Naive thymus-derived CD8-positive, alpha-beta T cell (primary cell): Measurements from ENCODE around the gene NCOR2. TPM values are rescaled to one million over a fixed set of nuclear protein-coding genes. Genes with fewer than 3 reads are reported as not detected.

Experiments used
- ATAC-seq, 2 donors: fragments of 150-1000 bp; cut with Tn5 transposase in 1 of 2; sonication (Bioruptor Pico), chemical (Tn5 transposase) in 1 of 2; 1 replicate in 1 of 2; 2 replicates in 1 of 2; pipeline ENCODE4 v1.10.0; 2021; ENCODE audit warnings: mild to moderate bottlenecking in 2 of 2, moderate library complexity in 2 of 2
- POLR2A ChIA-PET: fragments of 350-600 bp; sonication (Branson Sonifier 250); formaldehyde crosslinking; loops from one replicate; lab custom pipeline; 2021; ENCODE audit warnings: antibody characterized with exemption; lab: Charles Lee
- DNase-seq, 10 donors: peaks; one replicate each; pipeline versions ENCODE4 v3.0.0 to v3.0.0-alpha.2; 2020 to 2022
- H3K27ac Mint-ChIP-seq, 10 donors: one replicate each; pipeline ENCODE4 v1.8.0; 2020 to 2022; ENCODE audit warnings: mild to moderate bottlenecking in 10 of 10, mixed read lengths in 10 of 10, moderate library complexity in 4 of 10, inconsistent platforms in 1 of 10
- H3K27me3 Mint-ChIP-seq, 5 donors: one replicate each; pipeline ENCODE4 v1.8.0; 2021 to 2022; ENCODE audit warnings: mixed read lengths in 5 of 5
- H3K36me3 Mint-ChIP-seq, 3 donors: one replicate each; pipeline ENCODE4 v1.8.0; 2020 to 2022; ENCODE audit warnings: mixed read lengths in 3 of 3, mild to moderate bottlenecking in 2 of 3, inconsistent platforms in 1 of 3
- H3K4me1 Mint-ChIP-seq, 4 donors: one replicate each; pipeline ENCODE4 v1.8.0; 2021 to 2022; ENCODE audit warnings: mixed read lengths in 4 of 4
- H3K4me3 Mint-ChIP-seq, 10 donors: one replicate each; pipeline ENCODE4 v1.8.0; 2020 to 2022; ENCODE audit warnings: mild to moderate bottlenecking in 10 of 10, mixed read lengths in 10 of 10, moderate library complexity in 6 of 10, inconsistent platforms in 1 of 10
- H3K9me3 Mint-ChIP-seq, 9 donors: one replicate each; pipeline ENCODE4 v1.8.0; 2020 to 2022; ENCODE audit warnings: mixed read lengths in 9 of 9, mild to moderate bottlenecking in 3 of 9, inconsistent platforms in 1 of 9, moderate library complexity in 1 of 9
- polyA plus RNA-seq, 3 donors: library from polyadenylated mRNA; unstranded; fragments of 300-500 nt; fragmentation: Illumina TruSeq; gene quantifications; one replicate each; pipeline ENCODE4 v1.2.3, GENCODE V29; 2021
- total RNA-seq, 8 experiments: library from RNA in 2 of 8; stranded (reverse) in 2 of 8; gene quantifications; one replicate each; pipeline ENCODE4 v1.2.3 and lab custom pipeline; 2021 to 2026

NCOR2 gene
- total RNA-seq: 10 to 100 TPM; 86.3 to 86.7 TPM
- 10 to 100 TPM in 1 of 3 donors, 1 to 10 TPM in 2; 2.3 to 18.7 (median 3.5) TPM for polyA plus RNA-seq
- total RNA-seq (lab: John Stamatoyannopoulos, UW): 45.1 to 76.3 (median 69.0) reads per million in 6 experiments

DNA sequence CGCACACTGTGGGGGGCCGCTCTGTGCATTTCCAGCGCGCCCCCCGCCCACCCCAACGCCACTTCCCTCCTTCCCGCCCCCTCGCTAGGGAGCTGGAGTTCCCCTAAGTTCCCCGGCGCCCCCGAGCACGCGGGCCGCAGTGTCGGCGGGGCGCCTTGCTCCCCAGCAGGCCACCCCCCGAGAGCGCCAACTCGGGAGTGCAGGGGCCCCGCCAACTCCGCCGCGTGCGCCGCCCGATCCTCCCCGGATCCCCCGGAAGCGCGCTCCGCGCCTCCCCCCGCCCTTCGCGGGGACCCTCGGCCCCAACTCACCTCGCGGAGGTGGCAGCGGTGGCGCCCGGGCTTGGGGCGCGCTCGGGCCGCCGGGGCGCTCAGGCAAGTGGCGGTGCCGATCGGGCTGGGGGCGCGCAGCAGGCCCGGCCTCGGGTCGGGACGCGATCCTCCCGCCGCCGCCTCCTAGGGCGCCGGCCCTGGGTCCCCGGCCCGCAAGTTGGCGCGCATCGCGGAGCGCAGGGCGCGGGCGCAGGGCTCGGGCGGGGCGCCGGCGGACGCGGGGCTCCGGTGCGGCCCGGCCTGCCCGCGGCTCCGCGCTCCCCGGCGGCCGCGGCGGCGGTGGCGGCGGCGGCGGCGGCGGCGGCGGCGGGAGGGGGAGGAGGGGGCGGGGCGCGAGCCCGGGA, at the start of gene NCOR2:
NCOR2 (minus strand) TSS at position 616 of the 676 bp plus-strand sequence. CDS start 72,361 bp downstream, outside the sequence.
- Mint-ChIP-seq H3K27me3 (no peaks in the 10 kb centered on the region), H3K4me3 (peak within 1 kb of the TSS; percentile 86 to 97 (median 92)), H3K9me3 (no peaks in the 10 kb centered on the region), H3K4me1 (peaks cover 7 to 49% (median 37%) of the 10 kb centered on the region in 4 donors), H3K36me3 (no peaks in the 10 kb centered on the region), H3K27ac (peak within 1 kb of the TSS; percentile 72 to 95 (median 92))
- POLR2A ChIA-PET: interaction anchor here (0.8 to 1.7 kb wide), 5 partner anchors 12 to 111 kb away, joined by 3 to 9 read pairs (median 4); no protein-coding TSS in a partner anchor
- ATAC-seq: peak; percentile 46 to 54
- peak in 9 of 10 donors; percentile 36 to 73 (median 61) for DNase-seq

DNA sequence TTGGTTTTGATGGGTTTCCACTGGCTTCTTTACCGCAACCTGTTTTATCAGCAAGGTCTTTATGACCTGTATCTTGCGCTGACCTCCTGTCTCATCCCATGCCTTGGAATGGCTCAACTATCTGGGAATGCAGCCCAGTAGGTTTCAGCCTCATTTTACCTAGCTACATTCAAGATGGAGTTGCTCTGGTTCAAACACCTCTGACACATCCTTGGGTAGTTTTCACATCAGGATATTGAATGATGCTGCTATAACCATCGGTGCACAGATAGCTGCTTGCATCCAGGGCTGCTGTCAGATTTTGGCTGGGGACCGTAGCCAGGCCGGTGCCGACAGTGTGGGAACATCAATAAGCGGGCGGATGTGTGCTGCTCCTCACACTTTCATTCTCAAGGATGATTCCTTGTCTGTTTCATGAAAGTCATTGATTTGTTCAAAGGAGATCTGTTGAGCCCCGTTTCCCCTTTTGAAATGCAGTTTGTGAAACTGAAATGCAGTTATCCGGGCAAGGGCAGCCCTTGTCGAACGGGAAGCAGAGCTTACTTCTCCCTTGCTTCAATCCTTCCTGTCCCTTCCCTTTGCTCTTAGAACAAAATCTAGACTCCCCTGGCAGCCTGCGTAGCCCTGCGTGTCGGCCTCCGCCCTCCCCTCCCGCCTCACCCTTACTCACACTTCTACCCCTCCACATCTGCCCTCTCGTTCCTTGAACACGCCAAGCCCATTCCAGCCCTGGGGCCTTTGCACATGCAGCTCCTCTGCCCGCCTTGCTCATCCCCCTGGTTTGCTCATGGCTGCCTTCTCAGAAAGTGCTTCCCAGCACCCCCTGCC, 49.2 kb upstream of the NCOR2 start:
- Mint-ChIP-seq H3K27ac (peak overlapping the region in 2 of 10 donors; percentile 38 to 52), H3K4me3 (no peak overlapping the region), H3K9me3 (peaks cover 0 to 5% (median 0%) of the 10 kb centered on the region in 9 donors), H3K4me1 (peaks cover 5 to 12% (median 6%) of the 10 kb centered on the region in 4 donors), H3K27me3 (no peaks in the 10 kb centered on the region), H3K36me3 (peaks cover 0 to 2% (median 0%) of the 10 kb centered on the region in 3 donors)
- DNase-seq (no peak), ATAC-seq (no peak)
- POLR2A ChIA-PET: no interaction called here

DNA sequence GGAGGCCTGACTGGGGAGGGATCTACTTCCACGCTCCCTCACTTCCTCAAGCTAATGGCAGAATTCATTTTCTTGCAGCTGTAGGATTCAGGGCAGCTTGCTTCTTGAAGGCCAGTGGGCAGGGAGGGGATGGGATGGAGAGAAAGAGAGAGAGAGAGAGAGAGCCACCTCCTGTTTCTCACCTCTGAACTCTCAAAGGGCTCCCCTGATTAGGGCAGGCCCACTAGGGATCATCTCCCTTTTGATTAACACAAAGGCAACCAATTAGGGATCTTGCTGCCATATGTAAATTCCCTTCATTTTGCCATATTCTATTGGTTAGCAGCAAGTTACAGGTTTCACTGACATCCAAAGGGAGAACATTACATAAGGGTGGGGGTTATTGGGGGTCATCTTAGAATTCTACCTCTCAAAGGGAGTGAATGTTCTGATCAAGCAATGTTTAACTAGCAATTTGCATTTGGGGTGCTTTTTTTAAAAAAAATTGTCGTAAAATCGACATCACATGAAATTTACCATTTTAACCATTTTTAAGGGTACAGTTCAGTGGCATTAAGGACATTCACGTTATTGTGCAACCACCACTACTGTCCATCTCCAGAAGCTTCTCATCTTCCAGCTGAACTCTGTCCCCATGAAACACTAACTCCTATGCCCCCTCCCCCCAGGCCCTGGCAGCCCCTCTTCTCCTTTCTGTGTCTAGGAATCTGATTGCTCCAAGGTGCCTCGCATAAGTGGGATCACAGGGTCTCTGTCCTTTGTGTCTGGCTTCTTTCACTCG, 47.3 kb upstream of the NCOR2 start:
- ATAC-seq (no peak), DNase-seq (no peak)
- Mint-ChIP-seq H3K9me3 (peaks cover 0 to 5% (median 0%) of the 10 kb centered on the region in 9 donors), H3K4me1 (peaks cover 8 to 21% (median 15%) of the 10 kb centered on the region in 4 donors), H3K4me3 (no peak overlapping the region), H3K36me3 (peaks cover 0 to 2% (median 0%) of the 10 kb centered on the region in 3 donors), H3K27ac (peak overlapping the region in 1 of 10 donors; percentile 78), H3K27me3 (no peaks in the 10 kb centered on the region)
- POLR2A ChIA-PET: interaction anchor here (0.7 kb wide), 1 partner anchor 305 kb away, joined by 6 read pairs; no protein-coding TSS in a partner anchor

DNA sequence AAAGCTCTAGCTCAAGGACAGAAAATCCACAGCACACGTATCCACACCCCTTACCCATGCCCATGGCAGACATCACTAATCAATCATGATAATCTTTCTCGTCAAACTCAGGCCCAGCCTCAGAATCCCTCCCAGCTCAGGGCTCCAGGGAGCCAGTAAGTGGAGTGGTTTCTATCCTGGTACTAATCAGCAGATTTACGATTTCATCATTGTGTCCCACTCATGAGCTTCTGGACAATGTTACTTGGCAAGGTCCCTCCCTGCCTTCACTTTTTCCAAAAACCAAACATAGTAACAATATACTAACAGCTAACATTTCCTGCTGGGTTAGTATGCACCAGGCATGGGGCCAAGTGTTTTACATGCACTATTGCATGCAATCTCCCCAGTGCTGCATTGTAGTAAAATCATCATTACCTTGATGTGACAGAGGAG, 45.8 kb upstream of the NCOR2 start:
- Mint-ChIP-seq H3K4me3 (no peak overlapping the region), H3K9me3 (peaks cover 0 to 5% (median 0%) of the 10 kb centered on the region in 9 donors), H3K27me3 (no peaks in the 10 kb centered on the region), H3K4me1 (peaks cover 18 to 36% (median 30%) of the 10 kb centered on the region in 4 donors), H3K36me3 (peaks cover 0 to 2% (median 0%) of the 10 kb centered on the region in 3 donors), H3K27ac (peak overlapping the region in 1 of 10 donors; percentile 79)
- DNase-seq (no peak), ATAC-seq (no peak)
- POLR2A ChIA-PET: interaction anchor here (0.8 kb wide), 1 partner anchor 8 kb away, joined by 3 read pairs; no protein-coding TSS in a partner anchor

DNA sequence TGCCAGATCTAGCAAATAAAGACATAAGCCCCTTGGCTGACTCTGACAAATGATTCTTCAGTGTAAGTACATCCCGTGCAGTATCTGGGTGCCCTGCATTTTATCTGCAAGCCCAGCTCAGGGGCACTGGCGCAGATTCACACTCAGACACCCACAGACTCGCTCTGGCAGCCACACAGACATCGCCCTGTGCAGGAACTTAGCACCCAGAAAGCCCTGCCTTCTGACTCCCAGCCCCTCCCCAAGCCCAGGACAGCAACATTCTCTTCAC, 44.9 kb upstream of the NCOR2 start:
- ATAC-seq: no peak
- peak overlapping the region in 1 of 10 donors; percentile 2 for H3K27ac Mint-ChIP-seq
- peaks cover 20 to 45% (median 38%) of the 10 kb centered on the region in 4 donors for H3K4me1 Mint-ChIP-seq

DNA sequence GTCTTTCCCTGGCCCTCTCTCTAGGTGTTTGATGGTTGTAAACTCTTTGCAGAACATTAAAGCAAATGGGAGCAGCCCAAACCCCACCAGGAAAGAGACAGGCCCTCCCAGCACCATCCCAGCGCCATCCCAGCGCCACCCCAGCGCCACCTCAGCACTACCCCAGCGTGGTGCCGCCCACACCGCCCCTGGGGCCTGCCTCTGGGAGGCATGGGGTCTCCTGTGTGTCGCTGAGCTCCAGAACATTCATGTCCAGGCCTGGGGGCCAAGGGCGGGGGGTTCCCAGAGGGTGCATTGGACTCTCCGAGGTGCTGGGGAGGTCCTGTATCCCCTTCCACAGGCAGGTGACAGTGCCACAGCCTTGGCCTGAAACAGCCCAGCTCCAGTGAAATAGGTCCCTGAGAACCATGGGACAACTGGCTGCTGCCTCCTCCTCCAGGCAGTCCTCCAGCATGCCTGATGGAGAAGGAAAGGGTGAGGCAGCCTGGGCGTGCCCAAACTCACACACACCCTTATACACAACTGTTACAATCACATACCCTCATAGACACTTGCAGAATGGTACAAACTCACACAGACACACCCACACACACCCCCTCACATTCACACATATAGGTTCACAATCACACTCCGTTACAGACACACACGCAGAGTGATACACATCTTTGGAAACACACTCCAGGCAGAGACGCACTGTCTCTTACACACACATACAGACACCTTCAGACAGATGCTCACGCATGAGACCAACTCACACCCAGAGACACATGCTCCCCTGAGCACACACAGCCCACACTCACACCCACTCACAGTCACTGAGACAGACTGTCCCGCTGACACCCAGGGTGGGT, 44.4 kb upstream of the NCOR2 start:
- peak overlapping the region in 1 of 10 donors; percentile 2 for H3K27ac Mint-ChIP-seq
- H3K4me1 Mint-ChIP-seq: peaks cover 20 to 46% (median 36%) of the 10 kb centered on the region in 4 donors
- ATAC-seq (no peak), DNase-seq (no peak)
- peaks cover 0 to 3% (median 0%) of the 10 kb centered on the region in 5 donors for H3K27me3 Mint-ChIP-seq
- peaks cover 0 to 2% (median 0%) of the 10 kb centered on the region in 3 donors for H3K36me3 Mint-ChIP-seq
- POLR2A ChIA-PET: interaction anchor here (0.8 kb wide), 1 partner anchor 10 kb away, joined by 3 read pairs; no protein-coding TSS in a partner anchor
- H3K9me3 Mint-ChIP-seq: peaks cover 0 to 5% (median 0%) of the 10 kb centered on the region in 9 donors
- peak overlapping the region in 1 of 10 donors; percentile 46 for H3K4me3 Mint-ChIP-seq

More for the DNA sequence above, 44.9 kb upstream of the NCOR2 start:
- H3K4me3 Mint-ChIP-seq: no peak overlapping the region
- H3K36me3 Mint-ChIP-seq: peaks cover 0 to 2% (median 0%) of the 10 kb centered on the region in 3 donors
- peaks cover 0 to 5% (median 0%) of the 10 kb centered on the region in 9 donors for H3K9me3 Mint-ChIP-seq
- POLR2A ChIA-PET: interaction anchor here (0.8 kb wide), 1 partner anchor 9 kb away, joined by 3 read pairs; no protein-coding TSS in a partner anchor
- DNase-seq: no peak
- peaks cover 0 to 2% (median 0%) of the 10 kb centered on the region in 5 donors for H3K27me3 Mint-ChIP-seq

DNA sequence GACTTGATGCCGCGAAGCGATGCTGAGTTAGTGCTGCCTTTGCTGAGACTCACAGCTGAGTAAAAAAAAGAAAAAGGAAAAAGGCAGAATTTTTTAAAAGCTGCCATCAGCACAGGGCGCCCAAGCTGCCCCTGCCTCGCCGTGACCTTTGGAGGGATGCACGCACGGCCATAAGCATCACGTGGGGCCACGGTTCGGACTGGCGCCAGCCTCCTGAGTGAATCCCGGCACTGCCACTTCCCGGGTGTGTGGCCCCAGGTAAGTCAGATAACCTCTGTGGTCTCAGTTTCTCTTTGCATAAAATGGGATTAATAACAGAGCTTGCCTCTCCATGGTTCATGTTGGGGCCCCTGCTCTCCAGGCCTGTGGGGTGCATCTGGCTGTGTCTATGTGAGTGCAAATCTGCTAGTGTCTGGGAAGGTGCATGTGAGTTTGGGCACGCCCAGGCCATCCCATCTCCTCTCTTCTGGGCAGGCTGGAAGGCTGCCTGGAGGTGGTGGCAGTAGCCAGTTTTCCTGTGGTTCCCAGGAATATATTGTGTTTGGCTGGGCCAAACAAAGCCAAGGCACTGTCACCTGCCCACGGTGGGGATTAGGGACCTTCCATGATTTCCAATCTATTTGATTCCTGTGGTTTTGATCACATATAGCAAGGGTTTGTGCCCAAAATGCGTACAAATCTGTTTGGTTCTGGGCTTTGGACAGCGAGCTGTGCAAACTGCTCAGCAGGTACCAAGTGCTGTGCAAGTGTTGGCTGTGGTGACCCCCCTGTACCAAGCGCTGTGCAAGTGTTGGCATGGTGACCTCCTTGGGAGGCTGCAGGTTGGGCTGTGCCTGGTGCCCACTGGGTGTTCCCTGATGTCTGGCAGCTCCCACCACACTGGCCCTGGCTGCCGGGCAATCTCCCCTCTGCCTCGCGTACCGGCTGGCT, 43.5 kb upstream of the NCOR2 start:
- H3K4me1 Mint-ChIP-seq: peaks cover 19 to 45% (median 34%) of the 10 kb centered on the region in 4 donors
- peaks cover 0 to 2% (median 0%) of the 10 kb centered on the region in 3 donors for H3K36me3 Mint-ChIP-seq
- POLR2A ChIA-PET: interaction anchor here (0.6 to 1.2 kb wide), 3 partner anchors 36 to 386 kb away, joined by 3 read pairs; no protein-coding TSS in a partner anchor
- no peak overlapping the region for H3K4me3 Mint-ChIP-seq
- peaks cover 0 to 5% (median 0%) of the 10 kb centered on the region in 9 donors for H3K9me3 Mint-ChIP-seq
- ATAC-seq (no peak), DNase-seq (no peak)
- peak overlapping the region in 1 of 10 donors; percentile 44 for H3K27ac Mint-ChIP-seq
- peaks cover 0 to 3% (median 0%) of the 10 kb centered on the region in 5 donors for H3K27me3 Mint-ChIP-seq

DNA sequence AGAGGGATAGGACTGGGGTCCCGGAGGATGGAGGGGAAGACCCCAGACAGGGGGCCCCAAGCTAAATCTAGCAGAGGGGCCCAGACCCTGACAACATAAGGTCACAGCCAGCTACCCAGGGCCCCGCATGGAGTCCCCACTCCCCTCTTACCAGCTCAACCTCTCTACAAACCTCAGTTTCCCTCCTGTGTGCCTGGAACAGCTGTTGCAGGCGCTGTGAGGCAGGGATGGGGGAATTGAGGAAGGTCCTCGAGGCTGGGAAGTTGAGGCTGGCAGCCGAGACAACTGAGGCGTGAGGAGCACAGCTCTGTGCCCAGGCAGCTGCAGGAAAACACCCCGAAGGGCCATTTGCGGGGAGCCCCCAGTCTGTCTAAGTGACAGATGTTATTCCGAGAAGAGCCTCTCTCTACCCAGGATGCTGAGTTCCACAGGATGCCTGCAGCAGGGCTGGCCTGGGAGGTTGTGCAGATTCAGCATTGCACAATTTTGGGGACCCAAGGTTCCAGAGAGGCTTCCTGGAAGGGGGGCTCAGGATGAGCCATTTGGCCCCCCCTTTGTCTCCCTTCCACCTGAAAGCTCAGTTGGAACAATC, 42.7 kb upstream of the NCOR2 start:
- Mint-ChIP-seq H3K27ac (peak overlapping the region in 2 of 10 donors; percentile 11 to 59), H3K36me3 (peaks cover 0 to 2% (median 0%) of the 10 kb centered on the region in 3 donors), H3K4me3 (peak overlapping the region in 5 of 10 donors; percentile 62 to 88 (median 86)), H3K4me1 (peaks cover 19 to 45% (median 34%) of the 10 kb centered on the region in 4 donors), H3K9me3 (peaks cover 0 to 5% (median 0%) of the 10 kb centered on the region in 9 donors), H3K27me3 (peaks cover 0 to 3% (median 0%) of the 10 kb centered on the region in 5 donors)
- ATAC-seq (no peak), DNase-seq (peak in 4 of 10 donors; percentile 9 to 21 (median 15))
- POLR2A ChIA-PET: interaction anchor here (0.6 to 1.2 kb wide), 4 partner anchors 10 to 387 kb away, joined by 3 read pairs; no protein-coding TSS in a partner anchor

DNA sequence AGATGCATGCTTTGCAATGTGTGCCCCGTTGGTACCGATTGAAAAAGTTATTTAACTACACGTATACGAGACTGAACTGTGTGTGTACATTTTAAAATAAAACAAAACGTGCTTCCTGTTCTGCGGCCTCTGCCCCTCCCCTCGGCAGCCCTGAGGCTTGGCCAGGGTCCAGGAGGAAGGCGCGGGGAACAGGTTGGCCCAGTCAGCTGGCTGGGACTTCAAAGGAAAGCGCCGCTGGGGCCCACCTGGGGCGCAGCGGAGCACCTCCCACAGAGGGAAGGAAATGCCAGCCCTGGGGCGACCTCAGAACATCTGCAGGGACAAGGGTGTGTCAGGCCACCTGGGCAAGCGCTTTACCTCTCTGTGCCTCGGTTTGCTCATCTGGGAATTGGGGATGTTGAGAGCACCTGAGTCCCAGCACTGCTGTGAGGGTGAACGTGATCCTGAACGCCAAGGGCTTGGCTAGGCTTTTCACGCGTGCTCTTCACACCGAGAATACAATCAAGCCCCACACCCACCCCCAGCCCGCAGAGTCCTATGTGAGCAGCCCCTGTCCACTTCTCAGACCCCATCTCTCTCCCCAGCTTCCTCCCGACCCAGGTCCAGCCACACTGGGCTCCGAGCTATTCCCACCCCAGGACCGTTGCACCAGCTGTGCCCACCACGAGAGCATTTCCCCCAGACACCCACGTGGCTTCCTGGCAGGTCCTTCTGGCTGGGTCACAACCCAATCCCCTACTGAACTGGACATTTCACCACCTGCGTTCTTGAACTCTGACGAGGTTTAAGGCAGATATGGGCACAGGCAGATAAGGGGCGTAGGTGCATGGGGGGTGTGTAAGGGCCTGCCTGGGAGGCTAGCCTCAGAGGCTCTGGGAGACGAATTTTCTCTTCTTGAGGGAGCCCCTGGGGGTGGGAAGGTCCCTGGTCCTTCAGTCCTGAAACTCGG, 41.9 kb upstream of the NCOR2 start:
- peak; percentile 81 to 98 (median 92) for DNase-seq
- H3K9me3 Mint-ChIP-seq: peaks cover 0 to 5% (median 0%) of the 10 kb centered on the region in 9 donors
- ATAC-seq: peak; percentile 96 to 97
- peaks cover 19 to 45% (median 34%) of the 10 kb centered on the region in 4 donors for H3K4me1 Mint-ChIP-seq
- peak overlapping the region; percentile 52 to 87 (median 79) for H3K27ac Mint-ChIP-seq
- H3K27me3 Mint-ChIP-seq: peaks cover 0 to 3% (median 0%) of the 10 kb centered on the region in 5 donors
- POLR2A ChIA-PET: interaction anchor here (0.7 to 1.6 kb wide), 4 partner anchors 11 to 43 kb away, joined by 3 to 7 read pairs (median 3); partner anchors contain the start of gene NCOR2
- H3K4me3 Mint-ChIP-seq: peak overlapping the region; percentile 67 to 88 (median 84)
- peaks cover 0 to 1% (median 0%) of the 10 kb centered on the region in 3 donors for H3K36me3 Mint-ChIP-seq
